Prostate gland (tissue), 2 donors: ENCODE results near the gene PLA2G4A. TPM values are rescaled to one million over a fixed set of nuclear protein-coding genes. Genes with fewer than 3 reads are reported as not detected.

Experiments
- DNase-seq: peaks from one replicate; pipeline ENCODE4 v3.0.0-alpha.2; 2019; ENCODE audit warnings: low spot score
- H3K27ac ChIP-seq, 2 donors: fragments of 200-600 bp; sonication (generic); 2 replicates each; pipeline ENCODE4 v1.5.1; 2017 to 2019
- H3K27me3 ChIP-seq: fragments of 200-600 bp; sonication (generic); replicated peaks from 2 replicates; pipeline ENCODE4 v1.5.1; 2019; ENCODE audit not compliant: insufficient read depth
- H3K36me3 ChIP-seq, 2 donors: fragments of 200-600 bp; sonication (generic); 1 replicate in 1 of 2; 2 replicates in 1 of 2; pipeline versions ENCODE4 v1.5.1 to v1.8.1; 2017 to 2019
- H3K4me1 ChIP-seq: fragments of 200-600 bp; sonication (generic); replicated peaks from 2 replicates; pipeline ENCODE4 v1.5.1; 2019
- H3K4me3 ChIP-seq, 2 donors: fragments of 200-600 bp; sonication (generic); 2 replicates each; pipeline ENCODE4 v1.5.1; 2017 to 2019
- H3K9me3 ChIP-seq: fragments of 200-600 bp; sonication (generic); 2 replicates; pipeline ENCODE4 v1.5.1; 2017
- CTCF ChIP-seq, 4 experiments: fragments of 200-600 bp in 2 of 4; fragments of 450-650 bp in 2 of 4; sonication (generic) in 2 of 4; IDR thresholded peaks; 1 replicate in 3 of 4; 2 replicates in 1 of 4; pipeline ENCODE4 v1.5.1; 2016 to 2019; ENCODE audit warnings: antibody characterized with exemption in 4 of 4, mild to moderate bottlenecking in 2 of 4, moderate library complexity in 2 of 4
- POLR2A ChIP-seq: fragments of 450-650 bp; IDR thresholded peaks from one replicate; pipeline ENCODE4 v1.6.1; 2016; ENCODE audit warnings: antibody characterized with exemption, mild to moderate bottlenecking
- POLR2AphosphoS5 ChIP-seq: sonication (generic); formaldehyde crosslinking; IDR thresholded peaks from one replicate; pipeline ENCODE4 v1.6.1; 2017; ENCODE audit warnings: antibody characterized with exemption
- WGBS: methylation state at CpG from one replicate; pipeline ENCODE4 v1.1.5; 2018; 5-methylcytosine and 5-hydroxymethylcytosine counted together
- intact Hi-C: fragments of 100-400 bp; cut with DNase I; formaldehyde crosslinking; loops from one replicate; pipeline ENCODE4 v1.14.2; 2022
- total RNA-seq, 2 donors: library from RNA; depleted of rRNA; stranded (reverse); fragments of >200 nt; gene quantifications; one replicate each; pipeline ENCODE4 v1.1.0, GENCODE V29; 2016

The PLA2G4A gene
- total RNA-seq, 2 donors from 2014 or later, result 6.1 to 8.8 TPM

GRCh38 chr1:187003353-187003752 is 174.6 kb downstream of the PLA2G4A start:
- Histone ChIP-seq H3K36me3 (no peaks in the 10 kb centered on the region), H3K9me3 (no peaks in the 10 kb centered on the region), H3K27me3 (no peaks in the 10 kb centered on the region), H3K4me3 (no peak overlapping the region), H3K4me1 (no peaks in the 10 kb centered on the region), H3K27ac (no peak overlapping the region)
- WGBS, result 89% methylated on average over 8 of the region's 8 CpGs
- intact Hi-C loops, result no loop called here
- DNase-seq, result no peak
- TF ChIP-seq POLR2AphosphoS5, result no peak
- TF ChIP-seq POLR2A, result no peak
- no peak for TF ChIP-seq CTCF (IDR thresholded peaks at IDR 0.05)

DNA sequence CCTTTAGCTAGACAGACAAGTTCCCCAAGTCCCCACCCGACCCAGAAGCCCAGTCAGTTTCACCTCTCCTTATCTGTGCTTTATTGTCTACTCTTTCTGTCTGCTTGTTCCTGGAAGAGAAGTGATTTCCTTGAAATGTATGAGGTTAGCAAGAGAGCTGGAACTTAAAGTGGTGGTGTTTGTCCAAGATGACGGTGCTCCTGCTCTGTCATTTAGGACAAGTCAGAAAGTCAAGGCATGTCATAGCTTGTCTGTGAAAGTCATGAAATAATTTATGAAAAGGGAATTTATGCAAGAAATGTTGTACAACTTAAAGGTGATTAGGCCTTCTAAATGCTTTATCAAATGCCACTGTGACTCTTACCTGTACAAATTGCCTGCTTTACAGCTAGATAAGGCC is 178.1 kb downstream of the PLA2G4A start:
- H3K36me3 ChIP-seq, result no peaks in the 10 kb centered on the region
- intact Hi-C loops, result no loop called here
- no peaks in the 10 kb centered on the region for H3K9me3 ChIP-seq
- no peaks in the 10 kb centered on the region for H3K27me3 ChIP-seq
- H3K4me3 ChIP-seq, result no peak overlapping the region
- H3K4me1 ChIP-seq, result no peaks in the 10 kb centered on the region
- TF ChIP-seq POLR2AphosphoS5 (no peak), POLR2A (no peak), CTCF (IDR thresholded peaks at IDR 0.05) (no peak)
- no peak overlapping the region for H3K27ac ChIP-seq
- DNase-seq, result no peak
- 57% methylated on average over 2 of the region's 2 CpGs for WGBS

GRCh38 chr1:187009320-187009719 is 180.6 kb downstream of the PLA2G4A start:
- H3K4me1 ChIP-seq, result no peaks in the 10 kb centered on the region
- no peak for DNase-seq
- WGBS, result 48% methylated on average over 2 of the region's 2 CpGs
- TF ChIP-seq CTCF (IDR thresholded peaks at IDR 0.05) (no peak), POLR2A (no peak), POLR2AphosphoS5 (no peak)
- no peak overlapping the region for H3K4me3 ChIP-seq
- intact Hi-C loops, result no loop called here
- H3K27ac ChIP-seq, result no peak overlapping the region
- H3K27me3 ChIP-seq, result no peaks in the 10 kb centered on the region
- H3K9me3 ChIP-seq, result no peaks in the 10 kb centered on the region
- H3K36me3 ChIP-seq, result no peaks in the 10 kb centered on the region

DNA sequence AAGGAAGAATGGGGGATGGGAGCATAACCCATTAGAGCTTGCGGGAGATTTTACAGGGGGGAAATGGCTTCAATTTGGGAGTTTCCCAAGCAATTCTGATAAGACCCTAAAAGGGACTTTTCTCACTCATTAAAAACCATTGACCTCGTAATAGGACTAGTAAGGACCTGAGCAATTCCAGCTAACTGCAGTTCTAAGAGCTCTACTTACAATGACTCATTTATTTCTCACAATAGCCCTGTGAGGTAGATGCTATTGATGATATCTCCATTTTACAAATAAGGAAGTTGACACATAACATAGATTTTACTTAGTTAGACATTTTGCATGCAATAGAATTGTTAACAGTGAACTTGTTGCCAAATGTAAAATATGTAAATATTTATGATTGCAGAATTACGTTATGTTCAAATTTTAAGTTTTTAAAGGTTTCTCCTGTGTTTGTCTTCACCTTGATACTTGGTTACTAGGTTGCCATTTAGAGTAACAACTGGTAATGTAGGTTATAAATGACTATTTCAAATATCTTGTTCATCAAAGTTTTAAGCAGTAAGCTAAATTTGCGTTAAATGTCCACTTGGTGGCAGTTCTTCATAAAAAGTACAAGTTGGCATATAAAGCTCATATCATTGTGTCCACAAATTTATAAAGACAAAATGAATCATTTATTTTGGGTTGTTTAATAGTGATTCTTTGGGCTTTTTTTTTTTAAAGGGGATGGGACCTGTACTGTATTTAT is 182.0 kb downstream of the PLA2G4A start:
- TF ChIP-seq POLR2AphosphoS5, result no peak
- no peak for TF ChIP-seq POLR2A
- TF ChIP-seq CTCF (IDR thresholded peaks at IDR 0.05), result no peak
- DNase-seq, result no peak
- Histone ChIP-seq H3K4me1 (no peaks in the 10 kb centered on the region), H3K36me3 (no peaks in the 10 kb centered on the region), H3K9me3 (no peaks in the 10 kb centered on the region), H3K27me3 (no peaks in the 10 kb centered on the region), H3K27ac (no peak overlapping the region), H3K4me3 (no peak overlapping the region)
- intact Hi-C loops, result no loop called here
- WGBS, result 47% methylated on average over 4 of the region's 4 CpGs

DNA sequence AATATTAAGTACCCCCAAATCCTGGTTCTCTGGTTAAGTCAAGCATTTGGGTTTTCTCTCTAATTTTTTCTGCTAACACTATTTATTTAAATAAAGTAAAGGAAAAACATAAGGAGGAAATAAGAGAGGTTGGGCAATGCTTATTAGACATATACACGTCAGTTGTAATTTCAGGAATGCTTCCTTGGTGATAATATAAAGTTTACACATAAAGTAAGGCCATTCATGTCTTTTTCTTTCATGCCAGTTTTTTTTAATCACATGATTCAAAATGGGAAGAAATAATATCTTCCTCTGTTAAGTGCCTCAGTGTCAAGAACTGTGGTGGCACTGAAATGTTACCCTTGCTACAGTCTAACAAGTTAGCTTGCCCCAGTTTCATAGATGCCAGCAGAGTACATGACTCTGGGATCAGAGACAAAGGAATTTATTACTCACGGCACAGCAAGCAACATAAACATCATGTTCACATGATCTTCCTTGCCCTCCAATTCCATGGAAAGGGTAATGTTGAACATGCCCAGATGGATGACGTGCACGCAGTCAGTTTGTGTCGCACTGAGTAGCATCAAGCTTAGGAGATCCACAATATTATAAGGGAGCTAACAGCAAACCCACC is 184.9 kb downstream of the PLA2G4A start:
- Histone ChIP-seq H3K4me1 (no peaks in the 10 kb centered on the region), H3K9me3 (no peaks in the 10 kb centered on the region), H3K36me3 (no peaks in the 10 kb centered on the region), H3K4me3 (no peak overlapping the region), H3K27ac (no peak overlapping the region), H3K27me3 (no peaks in the 10 kb centered on the region)
- intact Hi-C loops, result no loop called here
- 77% methylated on average over 5 of the region's 5 CpGs for WGBS
- no peak for TF ChIP-seq POLR2AphosphoS5
- TF ChIP-seq CTCF (IDR thresholded peaks at IDR 0.05), result no peak
- TF ChIP-seq POLR2A, result no peak
- no peak for DNase-seq
